GM08714 (cell line): Measurements from ENCODE around the gene C12orf57.

Experiments used
- H3K4me3 ChIP-seq: fragments of 200-500 bp; sonication (Bioruptor generic); 2 replicates; pipeline ENCODE4 v1.5.1; 2014; ENCODE audit warnings: mild to moderate bottlenecking, low read length, inconsistent platforms
- ZNF274 ChIP-seq: IDR thresholded peaks from 2 replicates; pipeline ENCODE4 v1.6.1; 2012; ENCODE audit warnings: mild to moderate bottlenecking, low read depth, low read length

Gene C12orf57

DNA sequence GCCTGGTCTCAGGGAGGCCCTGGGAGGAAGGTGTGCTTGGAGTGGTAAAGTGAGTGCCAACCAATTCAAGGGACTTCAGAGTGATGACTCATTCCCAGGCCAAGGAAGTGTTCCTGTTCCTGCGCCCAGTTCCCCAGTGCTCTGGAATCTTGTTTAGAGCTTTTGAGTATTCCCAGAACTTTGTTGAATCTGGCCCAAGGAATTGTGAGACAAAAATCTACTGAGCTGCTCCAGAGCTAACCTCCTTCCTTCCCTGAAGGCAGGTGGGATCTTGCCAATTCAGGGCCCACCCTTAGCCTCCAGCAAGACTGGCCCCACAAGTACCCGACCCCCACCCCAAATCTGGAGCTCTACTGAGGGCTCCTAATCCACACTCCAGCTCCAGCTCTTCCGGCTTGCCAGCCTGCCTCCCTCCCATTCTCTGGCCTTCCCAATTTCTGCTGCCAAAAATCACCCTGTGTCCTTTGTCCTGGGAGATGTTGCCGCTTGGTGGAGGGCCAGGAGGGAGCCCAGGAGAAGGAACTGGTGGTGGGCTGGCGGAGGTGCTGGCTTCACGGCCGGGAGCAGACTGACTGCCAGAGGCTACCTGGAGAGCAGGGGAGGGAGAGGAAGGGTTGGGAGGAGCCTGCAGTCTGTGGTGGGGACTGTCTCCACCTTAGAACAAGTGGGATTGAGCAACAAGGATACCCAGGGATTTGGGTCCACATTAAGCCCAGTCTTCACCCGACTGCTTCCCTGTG lies 18.1 kb upstream of the C12orf57 start:
- H3K4me3 ChIP-seq, result no peak overlapping the region
- no peak for TF ChIP-seq ZNF274

DNA sequence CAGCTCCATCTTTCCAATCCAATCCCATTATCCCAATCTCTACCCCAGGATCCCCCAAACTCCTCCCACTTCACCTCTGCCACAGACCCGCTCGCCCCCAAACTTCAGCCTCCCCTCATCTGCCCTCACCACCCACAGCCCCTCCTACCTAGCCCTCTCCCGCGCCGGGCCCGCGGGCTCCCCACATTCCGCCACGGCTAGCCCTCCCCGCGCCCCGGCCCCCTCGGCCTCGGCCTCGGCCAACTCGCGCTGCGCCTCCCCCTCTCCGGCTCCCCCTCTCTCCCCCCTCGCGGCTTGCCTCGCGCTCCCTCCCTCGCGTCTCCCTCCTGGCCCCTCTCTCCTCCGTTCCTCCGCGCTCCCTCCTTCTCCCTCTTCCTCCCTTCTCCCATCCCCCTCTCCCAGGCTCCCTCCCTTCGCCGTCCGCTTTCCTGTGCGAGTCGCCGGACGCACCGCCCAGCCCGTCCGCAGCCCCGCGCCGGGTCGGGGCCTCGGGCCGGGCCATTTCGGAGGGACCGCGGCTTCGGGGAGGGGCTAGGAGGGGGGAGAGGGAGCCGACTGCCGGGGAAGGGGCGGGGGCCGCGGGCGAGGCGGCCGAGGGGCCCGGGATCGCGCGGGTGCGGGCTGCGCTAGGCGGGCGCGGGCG lies 16.3 kb upstream of the C12orf57 start, which contains the start of gene ATN1:
ATN1 (plus strand) TSS at position 581 of the 643 bp plus-strand sequence. CDS start 6,043 bp downstream, outside the sequence.
- peak within 1 kb of the TSS; percentile 82 for H3K4me3 ChIP-seq
- no peak for TF ChIP-seq ZNF274

DNA sequence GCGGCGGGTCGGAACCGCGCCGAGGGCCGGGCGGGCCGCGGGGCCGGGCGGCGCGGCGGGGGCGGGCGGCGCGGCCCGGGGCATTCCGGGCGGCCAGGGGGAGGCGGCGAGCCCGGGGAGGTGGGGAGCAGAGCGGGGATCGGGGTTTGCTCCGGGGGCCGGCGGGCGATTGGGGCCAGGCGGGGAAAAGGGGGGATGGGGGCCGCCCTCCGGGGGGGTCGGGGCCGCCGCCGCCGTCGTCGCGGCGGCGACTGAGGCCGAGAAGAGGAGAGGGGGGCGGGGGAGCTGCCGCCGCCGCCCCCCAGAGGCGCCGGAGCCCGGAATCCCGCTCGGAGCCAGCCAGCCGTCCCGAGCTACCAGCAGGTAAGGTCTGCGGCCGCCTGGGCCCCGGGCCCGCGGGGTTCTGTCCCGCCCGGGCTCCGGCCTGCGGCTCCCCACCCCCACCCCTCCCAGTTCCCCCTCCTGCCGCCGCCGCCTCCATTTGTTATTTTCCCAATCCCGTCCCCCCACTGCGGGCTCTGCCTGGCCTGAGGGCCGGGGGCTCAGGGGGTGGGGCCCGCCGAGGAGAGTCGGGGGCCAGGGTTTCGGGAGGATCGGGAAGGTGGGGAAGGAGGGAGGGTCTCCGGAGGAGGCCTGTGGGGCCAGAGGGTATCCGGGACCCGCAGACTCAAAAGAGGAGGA lies 15.7 kb upstream of the C12orf57 start:
- peak overlapping the region; percentile 82 for H3K4me3 ChIP-seq
- TF ChIP-seq ZNF274, result no peak

DNA sequence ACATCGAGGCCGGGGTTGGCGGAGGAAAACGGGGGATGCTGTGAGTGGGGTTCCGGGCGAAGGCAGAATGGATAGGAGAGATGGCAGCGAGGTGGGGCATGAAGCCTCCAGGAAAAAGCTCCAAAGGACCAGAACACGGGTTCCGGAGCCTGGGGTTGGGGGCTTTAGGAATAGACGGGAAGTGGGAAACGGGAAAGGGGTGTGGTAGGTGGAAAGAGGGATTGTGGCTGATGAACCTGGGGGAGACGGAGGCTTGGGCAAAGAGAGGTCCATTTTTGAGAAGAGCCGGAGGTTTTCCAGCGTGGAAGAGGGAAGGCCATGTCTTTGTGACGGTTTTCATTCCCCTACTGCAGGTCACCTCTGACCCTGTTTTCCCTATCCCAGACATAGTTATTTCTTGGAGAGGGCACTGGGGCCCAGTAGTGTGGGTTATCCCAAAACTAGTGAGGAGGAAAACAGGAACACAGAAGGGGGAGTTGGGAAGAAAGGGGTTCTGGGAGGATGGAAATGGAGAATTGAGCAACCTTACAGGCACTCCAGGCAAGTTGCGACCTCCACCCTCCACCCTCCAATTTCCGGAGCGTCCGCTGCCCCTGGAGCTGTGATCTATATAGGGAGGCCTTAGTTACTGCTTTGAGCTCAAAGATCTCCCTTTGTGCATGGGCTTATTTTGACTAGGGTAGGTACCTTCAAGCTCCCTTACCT lies 15.0 kb upstream of the C12orf57 start:
- TF ChIP-seq ZNF274, result no peak
- peak overlapping the region; percentile 82 for H3K4me3 ChIP-seq

DNA sequence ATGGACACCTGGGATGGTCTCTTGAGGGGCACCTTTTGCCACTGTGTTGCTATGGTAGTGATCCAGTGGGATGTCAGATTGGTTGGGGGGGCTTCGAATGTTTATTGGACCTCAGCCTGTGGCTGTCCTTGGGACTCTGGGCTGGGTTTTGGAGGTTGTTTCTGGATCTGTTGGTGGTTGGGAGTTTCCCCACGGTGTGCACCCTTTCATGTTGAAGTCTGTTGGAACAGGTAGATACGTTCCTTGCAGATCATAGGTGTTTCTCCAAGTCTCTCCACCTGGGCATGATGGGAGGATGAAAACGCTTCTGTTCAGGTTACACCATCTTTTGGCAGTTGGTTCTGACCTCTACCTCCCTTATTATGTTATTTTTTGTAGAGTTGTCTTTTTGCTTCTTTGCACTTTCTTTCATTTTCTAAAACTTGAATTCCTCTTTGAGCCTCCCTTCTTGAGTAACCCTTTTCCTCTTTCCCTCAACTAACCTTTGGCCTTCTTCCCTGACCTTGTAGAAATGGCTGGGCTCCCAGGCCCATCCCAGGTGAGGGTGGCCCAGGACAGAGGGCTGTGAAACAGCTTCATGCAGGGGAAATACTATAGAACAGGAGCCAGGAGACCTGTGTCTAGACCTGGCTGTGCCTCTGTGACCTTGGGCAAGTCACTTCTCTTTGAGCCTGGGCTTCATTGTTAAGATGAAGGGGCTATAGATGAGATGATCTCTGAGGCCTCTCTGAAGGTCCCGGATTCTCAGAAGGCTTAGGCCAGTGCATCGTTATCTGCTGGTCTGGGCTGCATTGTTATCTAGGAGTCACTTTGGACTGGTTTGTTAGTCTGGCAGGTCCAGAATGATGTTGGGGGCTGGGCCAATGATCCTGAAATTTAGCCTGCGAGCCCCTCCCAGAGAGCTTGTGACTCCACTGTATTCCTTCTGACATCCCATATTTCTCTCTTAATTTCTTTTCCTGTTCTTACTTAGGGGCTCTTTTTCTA lies 14.1 kb upstream of the C12orf57 start:
- peak overlapping the region; percentile 82; the same call in 1 of the 2 replicates for H3K4me3 ChIP-seq
- TF ChIP-seq ZNF274, result no peak

DNA sequence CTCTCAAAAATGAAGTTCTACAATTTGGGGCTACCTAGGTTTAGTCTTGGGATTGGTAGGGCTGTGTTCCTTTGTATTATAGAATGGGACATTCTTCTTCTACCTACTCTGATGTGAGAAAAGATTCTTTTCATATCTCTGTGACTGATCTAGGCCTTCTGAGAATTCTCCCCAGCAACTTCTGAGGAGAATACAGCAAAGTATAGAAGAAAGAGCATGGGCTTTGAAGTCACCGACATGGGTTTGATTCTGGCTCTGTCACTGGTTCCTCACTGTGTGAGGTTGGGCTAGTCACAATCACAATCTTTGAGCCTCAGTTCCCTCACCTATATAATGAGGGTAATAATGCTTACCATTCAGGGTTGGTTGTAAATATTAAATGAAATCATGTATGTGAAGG lies 11.1 kb upstream of the C12orf57 start:
- no peak for TF ChIP-seq ZNF274
- H3K4me3 ChIP-seq, result no peak overlapping the region

DNA sequence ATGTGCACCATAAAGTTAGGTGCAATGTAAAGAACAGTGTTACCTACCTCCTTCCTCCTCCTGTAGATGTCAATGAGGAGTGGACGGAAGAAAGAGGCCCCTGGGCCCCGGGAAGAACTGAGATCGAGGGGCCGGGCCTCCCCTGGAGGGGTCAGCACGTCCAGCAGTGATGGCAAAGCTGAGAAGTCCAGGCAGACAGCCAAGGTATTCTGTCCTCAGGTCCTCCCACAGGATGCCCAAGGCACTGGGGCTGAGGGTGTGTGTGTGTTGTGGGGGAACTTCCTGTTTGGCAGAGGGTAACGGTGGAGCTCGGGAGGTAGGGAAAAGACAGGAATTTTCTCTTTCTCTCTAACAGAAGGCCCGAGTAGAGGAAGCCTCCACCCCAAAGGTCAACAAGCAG lies 9.7 kb upstream of the C12orf57 start:
- H3K4me3 ChIP-seq, result no peak overlapping the region
- no peak for TF ChIP-seq ZNF274

DNA sequence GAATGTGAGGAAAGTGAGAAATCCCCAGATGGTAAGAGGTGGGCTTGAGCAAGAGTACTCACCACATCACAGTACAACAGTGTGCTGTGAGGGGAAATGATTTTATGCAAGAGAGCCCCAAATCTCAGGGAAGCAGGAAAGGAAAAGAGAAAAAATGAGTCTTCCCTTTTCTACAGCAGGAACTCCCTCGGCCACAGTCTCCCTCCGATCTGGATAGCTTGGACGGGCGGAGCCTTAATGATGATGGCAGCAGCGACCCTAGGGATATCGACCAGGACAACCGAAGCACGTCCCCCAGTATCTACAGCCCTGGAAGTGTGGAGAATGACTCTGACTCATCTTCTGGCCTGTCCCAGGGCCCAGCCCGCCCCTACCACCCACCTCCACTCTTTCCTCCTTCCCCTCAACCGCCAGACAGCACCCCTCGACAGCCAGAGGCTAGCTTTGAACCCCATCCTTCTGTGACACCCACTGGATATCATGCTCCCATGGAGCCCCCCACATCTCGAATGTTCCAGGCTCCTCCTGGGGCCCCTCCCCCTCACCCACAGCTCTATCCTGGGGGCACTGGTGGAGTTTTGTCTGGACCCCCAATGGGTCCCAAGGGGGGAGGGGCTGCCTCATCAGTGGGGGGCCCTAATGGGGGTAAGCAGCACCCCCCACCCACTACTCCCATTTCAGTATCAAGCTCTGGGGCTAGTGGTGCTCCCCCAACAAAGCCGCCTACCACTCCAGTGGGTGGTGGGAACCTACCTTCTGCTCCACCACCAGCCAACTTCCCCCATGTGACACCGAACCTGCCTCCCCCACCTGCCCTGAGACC lies 8.2 kb upstream of the C12orf57 start:
- no peak for TF ChIP-seq ZNF274
- no peak overlapping the region for H3K4me3 ChIP-seq

DNA sequence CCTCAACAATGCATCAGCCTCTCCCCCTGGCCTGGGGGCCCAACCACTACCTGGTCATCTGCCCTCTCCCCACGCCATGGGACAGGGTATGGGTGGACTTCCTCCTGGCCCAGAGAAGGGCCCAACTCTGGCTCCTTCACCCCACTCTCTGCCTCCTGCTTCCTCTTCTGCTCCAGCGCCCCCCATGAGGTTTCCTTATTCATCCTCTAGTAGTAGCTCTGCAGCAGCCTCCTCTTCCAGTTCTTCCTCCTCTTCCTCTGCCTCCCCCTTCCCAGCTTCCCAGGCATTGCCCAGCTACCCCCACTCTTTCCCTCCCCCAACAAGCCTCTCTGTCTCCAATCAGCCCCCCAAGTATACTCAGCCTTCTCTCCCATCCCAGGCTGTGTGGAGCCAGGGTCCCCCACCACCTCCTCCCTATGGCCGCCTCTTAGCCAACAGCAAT lies 7.6 kb upstream of the C12orf57 start:
- no peak for TF ChIP-seq ZNF274
- peak overlapping the region; percentile 72; the same call in 1 of the 2 replicates for H3K4me3 ChIP-seq

DNA sequence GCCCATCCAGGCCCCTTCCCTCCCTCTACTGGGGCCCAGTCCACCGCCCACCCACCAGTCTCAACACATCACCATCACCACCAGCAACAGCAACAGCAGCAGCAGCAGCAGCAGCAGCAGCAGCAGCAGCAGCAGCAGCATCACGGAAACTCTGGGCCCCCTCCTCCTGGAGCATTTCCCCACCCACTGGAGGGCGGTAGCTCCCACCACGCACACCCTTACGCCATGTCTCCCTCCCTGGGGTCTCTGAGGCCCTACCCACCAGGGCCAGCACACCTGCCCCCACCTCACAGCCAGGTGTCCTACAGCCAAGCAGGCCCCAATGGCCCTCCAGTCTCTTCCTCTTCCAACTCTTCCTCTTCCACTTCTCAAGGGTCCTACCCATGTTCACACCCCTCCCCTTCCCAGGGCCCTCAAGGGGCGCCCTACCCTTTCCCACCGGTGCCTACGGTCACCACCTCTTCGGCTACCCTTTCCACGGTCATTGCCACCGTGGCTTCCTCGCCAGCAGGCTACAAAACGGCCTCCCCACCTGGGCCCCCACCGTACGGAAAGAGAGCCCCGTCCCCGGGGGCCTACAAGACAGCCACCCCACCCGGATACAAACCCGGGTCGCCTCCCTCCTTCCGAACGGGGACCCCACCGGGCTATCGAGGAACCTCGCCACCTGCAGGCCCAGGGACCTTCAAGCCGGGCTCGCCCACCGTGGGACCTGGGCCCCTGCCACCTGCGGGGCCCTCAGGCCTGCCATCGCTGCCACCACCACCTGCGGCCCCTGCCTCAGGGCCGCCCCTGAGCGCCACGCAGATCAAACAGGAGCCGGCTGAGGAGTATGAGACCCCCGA lies 7.0 kb upstream of the C12orf57 start:
- no peak for TF ChIP-seq ZNF274
- H3K4me3 ChIP-seq, result peak overlapping the region; percentile 72

DNA sequence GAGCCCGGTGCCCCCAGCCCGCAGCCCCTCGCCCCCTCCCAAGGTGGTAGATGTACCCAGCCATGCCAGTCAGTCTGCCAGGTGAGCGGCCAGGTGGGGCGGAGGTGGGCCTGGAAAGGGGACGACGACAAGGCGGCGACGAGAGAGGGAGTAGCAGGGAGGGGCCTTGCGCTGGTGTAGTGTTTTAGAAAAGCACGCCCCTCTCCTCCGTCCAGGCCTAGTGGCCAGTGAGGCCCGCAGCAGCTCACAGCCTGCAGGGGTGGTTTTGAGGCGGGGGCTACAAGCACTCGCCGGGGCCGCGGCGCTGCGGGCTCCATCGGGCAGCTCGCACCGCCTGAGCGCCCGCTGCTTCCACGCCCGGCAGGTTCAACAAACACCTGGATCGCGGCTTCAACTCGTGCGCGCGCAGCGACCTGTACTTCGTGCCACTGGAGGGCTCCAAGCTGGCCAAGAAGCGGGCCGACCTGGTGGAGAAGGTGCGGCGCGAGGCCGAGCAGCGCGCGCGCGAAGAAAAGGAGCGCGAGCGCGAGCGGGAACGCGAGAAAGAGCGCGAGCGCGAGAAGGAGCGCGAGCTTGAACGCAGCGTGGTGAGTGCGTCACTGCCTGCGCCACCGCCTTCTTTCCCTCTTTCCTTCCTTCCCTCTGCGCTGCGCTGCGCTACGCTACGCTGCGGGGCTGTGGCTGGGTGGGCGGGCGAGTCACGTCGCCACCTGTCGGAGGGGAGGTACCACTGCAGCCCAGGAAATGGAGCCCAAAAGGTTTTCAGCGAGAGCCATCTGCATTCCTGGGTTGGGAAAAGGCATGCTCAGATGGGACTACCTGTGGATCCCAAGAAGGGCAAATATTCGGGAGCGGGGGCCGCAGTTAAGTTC lies 6.1 kb upstream of the C12orf57 start:
- no peak for TF ChIP-seq ZNF274
- H3K4me3 ChIP-seq, result peak overlapping the region; percentile 72
